LNCaP clone FGC (cell line): ENCODE results near the gene SP5.
A peak's percentile ranks its signal among the peaks of the same experiment; 100 is the strongest.

Experiments used
- DNase-seq: peaks from one replicate; pipeline ENCODE4 v3.0.0-alpha.2; 2011; ENCODE audit warnings: low read depth
- H3K4me3 ChIP-seq: 2 replicates; pipeline ENCODE4 v1.5.1; 2011; ENCODE audit warnings: mild to moderate bottlenecking, low read depth, low read length, control low read depth
- TF ChIP-seq, protein P1 (sequence below): IDR thresholded peaks from 2 replicates; pipeline ENCODE4 v1.5.1; 2012; ENCODE audit warnings: mild to moderate bottlenecking; ENCODE audit not compliant: control insufficient read depth, insufficient read depth; ENCODE audit errors: extremely low read depth

Gene SP5

DNA sequence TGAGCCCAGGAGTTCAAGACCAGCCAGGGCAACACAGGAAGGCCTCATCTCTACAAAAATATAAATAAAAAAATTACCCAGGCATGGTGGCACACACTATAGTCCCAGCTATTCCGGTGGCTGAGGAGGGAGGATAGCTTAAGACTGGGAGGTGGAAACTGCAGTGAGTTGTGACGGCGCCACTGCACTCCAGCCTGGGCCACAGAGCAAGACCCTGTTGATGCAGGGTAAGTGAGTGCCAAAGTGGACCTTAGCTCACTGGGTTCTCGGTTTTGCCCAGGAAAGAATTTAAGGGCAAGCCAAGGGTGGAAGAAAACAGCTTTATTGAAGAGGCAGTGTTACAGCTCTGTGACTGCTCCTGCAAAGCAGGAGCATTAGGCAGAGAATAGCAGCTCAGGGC is 48.1 kb downstream of the SP5 start:
- H3K4me3 ChIP-seq = no peak overlapping the region
- DNase-seq = no peak
- TF ChIP-seq, protein P1, sequence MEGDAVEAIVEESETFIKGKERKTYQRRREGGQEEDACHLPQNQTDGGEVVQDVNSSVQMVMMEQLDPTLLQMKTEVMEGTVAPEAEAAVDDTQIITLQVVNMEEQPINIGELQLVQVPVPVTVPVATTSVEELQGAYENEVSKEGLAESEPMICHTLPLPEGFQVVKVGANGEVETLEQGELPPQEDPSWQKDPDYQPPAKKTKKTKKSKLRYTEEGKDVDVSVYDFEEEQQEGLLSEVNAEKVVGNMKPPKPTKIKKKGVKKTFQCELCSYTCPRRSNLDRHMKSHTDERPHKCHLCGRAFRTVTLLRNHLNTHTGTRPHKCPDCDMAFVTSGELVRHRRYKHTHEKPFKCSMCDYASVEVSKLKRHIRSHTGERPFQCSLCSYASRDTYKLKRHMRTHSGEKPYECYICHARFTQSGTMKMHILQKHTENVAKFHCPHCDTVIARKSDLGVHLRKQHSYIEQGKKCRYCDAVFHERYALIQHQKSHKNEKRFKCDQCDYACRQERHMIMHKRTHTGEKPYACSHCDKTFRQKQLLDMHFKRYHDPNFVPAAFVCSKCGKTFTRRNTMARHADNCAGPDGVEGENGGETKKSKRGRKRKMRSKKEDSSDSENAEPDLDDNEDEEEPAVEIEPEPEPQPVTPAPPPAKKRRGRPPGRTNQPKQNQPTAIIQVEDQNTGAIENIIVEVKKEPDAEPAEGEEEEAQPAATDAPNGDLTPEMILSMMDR = no peak

DNA sequence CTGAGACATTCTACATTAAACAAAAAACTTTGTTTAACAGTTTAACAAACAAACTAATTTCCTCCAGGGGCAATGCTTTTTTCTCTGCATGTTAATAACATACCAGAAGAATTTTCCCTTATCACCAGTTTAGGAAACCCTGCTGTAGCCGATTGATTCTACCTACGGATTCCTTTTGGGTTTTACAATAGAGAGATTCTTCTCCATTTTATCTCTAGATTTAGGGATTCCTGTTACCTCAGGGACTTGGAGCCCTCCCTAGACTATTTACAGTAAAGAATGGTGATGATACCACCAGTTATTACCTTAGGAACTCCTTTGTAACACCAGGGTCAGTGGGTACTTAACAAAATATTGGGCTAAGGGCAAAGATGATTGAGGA is 49.7 kb downstream of the SP5 start:
- TF ChIP-seq, protein P1 = no peak
- no peak overlapping the region for H3K4me3 ChIP-seq
- DNase-seq = no peak

DNA sequence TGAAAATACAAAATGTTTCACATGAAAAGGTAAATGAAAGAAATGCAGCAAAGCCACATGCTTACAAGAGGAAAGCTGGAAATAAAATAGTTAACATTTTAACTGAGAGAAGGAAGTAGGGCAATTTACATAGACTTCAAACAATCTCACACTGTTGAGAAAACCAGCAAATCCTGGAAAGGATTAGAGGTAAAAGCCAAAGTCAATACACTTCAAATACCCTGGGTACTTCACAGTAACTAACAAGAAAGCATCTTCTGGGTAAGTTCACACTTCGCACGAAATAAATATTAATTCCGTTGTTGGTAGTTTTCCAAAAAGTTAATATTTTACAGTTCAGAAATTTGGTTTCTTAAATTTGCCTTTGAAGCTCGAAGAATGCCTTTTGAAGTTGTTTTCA is 51.6 kb downstream of the SP5 start:
- H3K4me3 ChIP-seq = no peak overlapping the region
- peak; percentile 63 for DNase-seq
- TF ChIP-seq, protein P1 = no peak
